ENCODE measurements around the gene RFX8. TPM values are rescaled to one million over a fixed set of nuclear protein-coding genes. Genes with fewer than 3 reads are reported as not detected.

The RFX8 gene
- polyA plus RNA-seq, 2 of the 4 experiments (the other 2 are of a cell fraction): not detected

DNA sequence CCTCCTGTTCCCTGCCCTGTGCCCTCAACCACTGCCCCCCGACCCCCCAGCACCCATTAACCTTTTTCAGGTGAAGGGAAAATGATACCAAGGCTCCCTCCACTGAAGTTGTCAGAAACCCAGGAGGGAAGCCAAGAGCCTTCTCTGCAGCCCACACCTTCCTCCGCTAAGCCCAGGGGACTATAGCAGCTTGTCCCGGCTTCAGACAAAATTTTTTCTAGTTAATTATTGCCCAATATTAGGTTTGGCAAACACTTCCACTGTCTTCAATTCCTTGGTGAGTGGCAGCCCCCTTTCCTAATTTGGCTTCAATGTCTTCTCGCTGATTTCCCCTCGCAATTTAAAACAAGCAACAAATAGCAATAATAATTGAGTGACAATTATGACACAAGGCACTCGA lies 23.9 kb downstream of the RFX8 start:
- ATAC-seq (no peak), FAIRE-seq (no peak), DNase-seq (ENCODE audit: low read depth in 1 of 2, low spot score in 1 of 2) (no peak)
- no peak overlapping the region for H3K27ac ChIP-seq
- no peak overlapping the region for H3K4me2 ChIP-seq
- ChIA-PET CTCF (interaction anchor here (0.9 kb wide), 1 partner anchor 50 kb away, joined by 3 read pairs; no protein-coding TSS in a partner anchor), POLR2A (no interaction called here)
- TF ChIP-seq FOXS1 (CRISPR knock-in tag; IDR thresholded peaks at IDR 0.05) (no peak), POLR2AphosphoS2 (conservative IDR thresholded peaks at IDR 0.05; ENCODE audit: low read length) (no peak), MAZ (IDR thresholded peaks at IDR 0.05; ENCODE audit: borderline replicate concordance, low read depth, low read length) (no peak), MAFK (IDR thresholded peaks at IDR 0.05; ENCODE audit: partially characterized antibody) (no peak)
- TF ChIP-seq, protein P1, sequence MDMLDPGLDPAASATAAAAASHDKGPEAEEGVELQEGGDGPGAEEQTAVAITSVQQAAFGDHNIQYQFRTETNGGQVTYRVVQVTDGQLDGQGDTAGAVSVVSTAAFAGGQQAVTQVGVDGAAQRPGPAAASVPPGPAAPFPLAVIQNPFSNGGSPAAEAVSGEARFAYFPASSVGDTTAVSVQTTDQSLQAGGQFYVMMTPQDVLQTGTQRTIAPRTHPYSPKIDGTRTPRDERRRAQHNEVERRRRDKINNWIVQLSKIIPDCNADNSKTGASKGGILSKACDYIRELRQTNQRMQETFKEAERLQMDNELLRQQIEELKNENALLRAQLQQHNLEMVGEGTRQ (IDR thresholded peaks at IDR 0.05): no peak
- TF ChIP-seq, protein P2, sequence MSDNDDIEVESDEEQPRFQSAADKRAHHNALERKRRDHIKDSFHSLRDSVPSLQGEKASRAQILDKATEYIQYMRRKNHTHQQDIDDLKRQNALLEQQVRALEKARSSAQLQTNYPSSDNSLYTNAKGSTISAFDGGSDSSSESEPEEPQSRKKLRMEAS (IDR thresholded peaks at IDR 0.05): no peak
- TF ChIP-seq, protein P3, sequence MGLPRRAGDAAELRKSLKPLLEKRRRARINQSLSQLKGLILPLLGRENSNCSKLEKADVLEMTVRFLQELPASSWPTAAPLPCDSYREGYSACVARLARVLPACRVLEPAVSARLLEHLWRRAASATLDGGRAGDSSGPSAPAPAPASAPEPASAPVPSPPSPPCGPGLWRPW (IDR thresholded peaks at IDR 0.05): no peak
- TF ChIP-seq, protein P4, sequence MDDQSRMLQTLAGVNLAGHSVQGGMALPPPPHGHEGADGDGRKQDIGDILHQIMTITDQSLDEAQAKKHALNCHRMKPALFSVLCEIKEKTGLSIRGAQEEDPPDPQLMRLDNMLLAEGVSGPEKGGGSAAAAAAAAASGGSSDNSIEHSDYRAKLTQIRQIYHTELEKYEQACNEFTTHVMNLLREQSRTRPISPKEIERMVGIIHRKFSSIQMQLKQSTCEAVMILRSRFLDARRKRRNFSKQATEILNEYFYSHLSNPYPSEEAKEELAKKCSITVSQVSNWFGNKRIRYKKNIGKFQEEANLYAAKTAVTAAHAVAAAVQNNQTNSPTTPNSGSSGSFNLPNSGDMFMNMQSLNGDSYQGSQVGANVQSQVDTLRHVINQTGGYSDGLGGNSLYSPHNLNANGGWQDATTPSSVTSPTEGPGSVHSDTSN (IDR thresholded peaks at IDR 0.05): no peak
- 67% methylated on average over 6 of the region's 6 CpGs for WGBS (ENCODE audit: missing lambda C conversion rate)
- H3K4me3 ChIP-seq: no peak overlapping the region
- H3K9me3 ChIP-seq: no peaks in the 10 kb centered on the region
- H3K4me1 ChIP-seq: no peaks in the 10 kb centered on the region

DNA sequence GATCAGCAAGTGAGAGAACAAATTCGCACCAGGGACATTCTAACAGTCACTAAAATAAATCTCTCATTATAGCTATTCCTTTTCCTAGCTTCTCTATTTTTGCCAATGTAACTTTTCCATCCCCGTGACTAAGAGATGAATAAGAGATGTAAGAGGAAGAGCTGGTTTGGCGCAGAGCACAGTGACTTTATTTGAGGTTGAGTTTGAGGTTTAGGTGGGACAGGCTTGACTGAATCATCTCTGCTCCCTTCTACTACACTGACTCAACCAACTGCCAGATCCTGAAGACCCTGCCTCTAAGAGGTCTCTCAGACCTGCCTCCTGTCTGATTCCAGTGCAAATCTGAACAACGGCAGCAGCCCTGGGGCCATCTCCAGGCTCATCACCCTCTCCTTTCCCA lies 28.0 kb downstream of the RFX8 start:
- ATAC-seq (no peak), DNase-seq (ENCODE audit: low read depth in 1 of 2, low spot score in 1 of 2) (no peak), FAIRE-seq (no peak)
- TF ChIP-seq BHLHE40 (IDR thresholded peaks at IDR 0.05; ENCODE audit: low read depth, low read length) (no peak), HOXB5 (CRISPR knock-in tag; IDR thresholded peaks at IDR 0.05) (no peak), KDM1A (IDR thresholded peaks at IDR 0.05; ENCODE audit: low read depth) (no peak), HOXA7 (CRISPR knock-in tag; IDR thresholded peaks at IDR 0.05) (no peak)
- TF ChIP-seq, protein P5, sequence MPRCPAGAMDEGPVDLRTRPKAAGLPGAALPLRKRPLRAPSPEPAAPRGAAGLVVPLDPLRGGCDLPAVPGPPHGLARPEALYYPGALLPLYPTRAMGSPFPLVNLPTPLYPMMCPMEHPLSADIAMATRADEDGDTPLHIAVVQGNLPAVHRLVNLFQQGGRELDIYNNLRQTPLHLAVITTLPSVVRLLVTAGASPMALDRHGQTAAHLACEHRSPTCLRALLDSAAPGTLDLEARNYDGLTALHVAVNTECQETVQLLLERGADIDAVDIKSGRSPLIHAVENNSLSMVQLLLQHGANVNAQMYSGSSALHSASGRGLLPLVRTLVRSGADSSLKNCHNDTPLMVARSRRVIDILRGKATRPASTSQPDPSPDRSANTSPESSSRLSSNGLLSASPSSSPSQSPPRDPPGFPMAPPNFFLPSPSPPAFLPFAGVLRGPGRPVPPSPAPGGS (IDR thresholded peaks at IDR 0.05): no peak
- no peaks in the 10 kb centered on the region for H3K4me1 ChIP-seq
- POLR2A ChIA-PET: no interaction called here
- CTCF ChIA-PET: no interaction called here
- 69% methylated on average over 4 of the region's 4 CpGs for WGBS (ENCODE audit: missing lambda C conversion rate)
- no peaks in the 10 kb centered on the region for H3K9me3 ChIP-seq
- no peak overlapping the region for H3K4me2 ChIP-seq
- no peak overlapping the region for H3K27ac ChIP-seq
- H3K4me3 ChIP-seq: no peak overlapping the region

DNA sequence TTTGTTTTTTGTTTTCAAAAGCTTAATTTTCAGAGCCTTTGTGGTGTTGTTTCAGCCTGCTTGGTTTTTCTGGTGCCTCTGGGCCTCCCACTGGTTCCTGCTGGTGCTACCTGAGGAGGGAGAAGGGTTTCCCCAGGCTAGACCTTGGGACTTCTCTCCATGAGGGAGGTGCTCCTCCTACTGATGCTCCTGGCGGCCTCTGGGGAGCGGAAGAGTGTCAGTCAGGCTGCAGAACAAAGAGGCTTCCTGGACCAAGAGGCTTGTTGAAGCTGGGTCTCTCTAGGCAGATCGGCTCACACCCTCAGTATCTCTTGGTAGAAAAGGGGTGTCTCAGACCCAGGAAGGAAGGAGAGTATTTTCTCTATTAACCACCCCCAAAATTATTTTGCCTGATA lies 32.2 kb downstream of the RFX8 start:
- H3K27ac ChIP-seq: no peak overlapping the region
- no peak overlapping the region for H3K4me2 ChIP-seq
- no peaks in the 10 kb centered on the region for H3K4me1 ChIP-seq
- ChIA-PET CTCF (interaction anchor here (1.1 kb wide), 1 partner anchor 17 kb away, joined by 3 read pairs; no protein-coding TSS in a partner anchor), POLR2A (no interaction called here)
- WGBS (ENCODE audit: missing lambda C conversion rate): 93% methylated on average over 3 of the region's 3 CpGs
- no peak overlapping the region for H3K4me3 ChIP-seq
- ATAC-seq (peak; percentile 43 to 53; a peak in 3 of 6 replicates), FAIRE-seq (no peak), DNase-seq (ENCODE audit: low read depth in 1 of 2, low spot score in 1 of 2) (peak in 1 of 2 experiments; percentile 16)
- no peak for TF ChIP-seq JUN (IDR thresholded peaks at IDR 0.05)
- no peak for TF ChIP-seq TFCP2L1 (CRISPR knock-in tag; IDR thresholded peaks at IDR 0.05)
- TF ChIP-seq CBX2 (IDR thresholded peaks at IDR 0.05; ENCODE audit: borderline replicate concordance, low read depth): no peak
- TF ChIP-seq TP53 (CRISPR knock-in tag; IDR thresholded peaks at IDR 0.05): no peak
- peak in 1 of 2 experiments; percentile 4; a peak in 1 of 5 replicates for TF ChIP-seq RAD21 (conservative IDR thresholded peaks at IDR 0.05 in 1 of 2, IDR thresholded peaks at IDR 0.05 in 1 of 2)
- H3K9me3 ChIP-seq: no peaks in the 10 kb centered on the region
